ENCODE data around the gene ARFIP2. TPM values are rescaled to one million over a fixed set of nuclear protein-coding genes. Genes with fewer than 3 reads are reported as not detected.
A peak's percentile ranks its signal among the peaks of the same experiment; 100 is the strongest.

Gene ARFIP2
- total RNA-seq, 1 donor from 2014 or later = 47.1 TPM

GRCh38 chr11:6448574-6448973 is 32.6 kb downstream of the ARFIP2 start:
- DNase-seq (ENCODE audit: low read depth) = no peak

- DNase-seq (ENCODE audit: low read depth) = peak; percentile 52
These were observed 37.7 kb downstream of the ARFIP2 start for GRCh38 chr11:6443269-6444003.

- DNase-seq (ENCODE audit: low read depth) = no peak
These were observed 38.7 kb downstream of the ARFIP2 start for GRCh38 chr11:6442441-6442840.

- DNase-seq (ENCODE audit: low read depth) = no peak
These were observed 40.2 kb downstream of the ARFIP2 start, which contains the start of gene HPX for GRCh38 chr11:6440906-6441358. HPX (minus strand) TSS chr11:6440987; CDS start chr11:6440963, 24 bp downstream.

- peak; percentile 52 for DNase-seq (ENCODE audit: low read depth)
These were observed 42.1 kb downstream of the ARFIP2 start for GRCh38 chr11:6438979-6439571.

- DNase-seq (ENCODE audit: low read depth) = no peak
These were observed 43.1 kb downstream of the ARFIP2 start for GRCh38 chr11:6437993-6438392.

- DNase-seq (ENCODE audit: low read depth) = no peak
These were observed 43.7 kb downstream of the ARFIP2 start for GRCh38 chr11:6437423-6437822.

GRCh38 chr11:6433998-6434660 is 47.0 kb downstream of the ARFIP2 start:
- no peak for DNase-seq (ENCODE audit: low read depth)

- peak; percentile 91 for DNase-seq (ENCODE audit: low read depth)
These were observed 49.3 kb downstream of the ARFIP2 start for GRCh38 chr11:6431861-6432260.

- no peak for DNase-seq (ENCODE audit: low read depth)
These were observed 53.6 kb downstream of the ARFIP2 start for GRCh38 chr11:6427516-6427915.

Other genes starting within 250 kb of the ARFIP2 start
- 26.4 and 36.6 TPM in 2 replicates for gene FHIP1B, start 246.7 kb downstream of the ARFIP2 start, total RNA-seq
- 0.10 TPM in 1 of 2 replicates, not detected in the other for gene CNGA4, start 242.2 kb downstream of the ARFIP2 start, total RNA-seq
- gene CCKBR, start 221.5 kb downstream of the ARFIP2 start, total RNA-seq = not detected in 2 replicates
- gene CAVIN3, start 160.8 kb downstream of the ARFIP2 start, total RNA-seq = 124 and 168 TPM in 2 replicates
- gene SMPD1, start 90.9 kb downstream of the ARFIP2 start, total RNA-seq = 86.0 and 92.6 TPM in 2 replicates
- gene APBB1, start 62.2 kb downstream of the ARFIP2 start, total RNA-seq = 16.4 and 18.4 TPM in 2 replicates
- gene HPX, start 40.3 kb downstream of the ARFIP2 start, total RNA-seq = not detected in 2 replicates
- 17.7 and 28.2 TPM in 2 replicates for gene TRIM3, start 7.4 kb downstream of the ARFIP2 start, total RNA-seq
- 31.5 and 35.3 TPM in 2 replicates for gene TIMM10B, start 170 bp upstream of the ARFIP2 start, total RNA-seq
- gene DNHD1, start 15.9 kb upstream of the ARFIP2 start, total RNA-seq = 5.6 and 7.8 TPM in 2 replicates
- gene RRP8, start 122.3 kb upstream of the ARFIP2 start, total RNA-seq = 14.6 and 22.4 TPM in 2 replicates
- gene ILK, start 122.4 kb upstream of the ARFIP2 start, total RNA-seq = 139 and 165 TPM in 2 replicates
- 84.2 and 145 TPM in 2 replicates for gene TAF10, start 130.9 kb upstream of the ARFIP2 start, total RNA-seq
- 55.4 and 60.0 TPM in 2 replicates for gene TPP1, start 138.1 kb upstream of the ARFIP2 start, total RNA-seq
- 0.73 and 0.78 TPM in 2 replicates for gene DCHS1, start 174.5 kb upstream of the ARFIP2 start, total RNA-seq
- gene MRPL17, start 202.0 kb upstream of the ARFIP2 start, total RNA-seq = 48.7 and 88.0 TPM in 2 replicates